ENCODE measurements around the gene USP30. TPM values are rescaled to one million over a fixed set of nuclear protein-coding genes. Genes with fewer than 3 reads are reported as not detected.

USP30 gene
- total and polyA plus RNA-seq, 9 of the 15 experiments (the other 6 are each of a cell fraction or from before 2014, with no cell fraction given), result 1.4 to 15.2 (median 7.0) TPM

GRCh38 chr12:109093022-109093918 lies 40.9 kb downstream of the USP30 start, which contains the start of gene ALKBH2 (continued):
- TF ChIP-seq MTF1 (CRISPR knock-in tag; IDR thresholded peaks at IDR 0.05; ENCODE audit: borderline replicate concordance), result no peak
- TF ChIP-seq CREB1 (IDR thresholded peaks at IDR 0.05), result peak; percentile 92
- TF ChIP-seq CREB1 (CRISPR knock-in tag; IDR thresholded peaks at IDR 0.05), result peak; percentile 93
- TF ChIP-seq SREBF1 (IDR thresholded peaks at IDR 0.05; ENCODE audit: borderline replicate concordance, low read depth, low read length), result no peak
- TF ChIP-seq TEAD4 (IDR thresholded peaks at IDR 0.05; ENCODE audit: low read length), result 0 out of 2 replicates have a peak, but pooled peaks have one; percentile 31
- no peak for TF ChIP-seq TEAD4 (CRISPR knock-in tag; IDR thresholded peaks at IDR 0.05; ENCODE audit: borderline replicate concordance)
- TF ChIP-seq, protein P1, sequence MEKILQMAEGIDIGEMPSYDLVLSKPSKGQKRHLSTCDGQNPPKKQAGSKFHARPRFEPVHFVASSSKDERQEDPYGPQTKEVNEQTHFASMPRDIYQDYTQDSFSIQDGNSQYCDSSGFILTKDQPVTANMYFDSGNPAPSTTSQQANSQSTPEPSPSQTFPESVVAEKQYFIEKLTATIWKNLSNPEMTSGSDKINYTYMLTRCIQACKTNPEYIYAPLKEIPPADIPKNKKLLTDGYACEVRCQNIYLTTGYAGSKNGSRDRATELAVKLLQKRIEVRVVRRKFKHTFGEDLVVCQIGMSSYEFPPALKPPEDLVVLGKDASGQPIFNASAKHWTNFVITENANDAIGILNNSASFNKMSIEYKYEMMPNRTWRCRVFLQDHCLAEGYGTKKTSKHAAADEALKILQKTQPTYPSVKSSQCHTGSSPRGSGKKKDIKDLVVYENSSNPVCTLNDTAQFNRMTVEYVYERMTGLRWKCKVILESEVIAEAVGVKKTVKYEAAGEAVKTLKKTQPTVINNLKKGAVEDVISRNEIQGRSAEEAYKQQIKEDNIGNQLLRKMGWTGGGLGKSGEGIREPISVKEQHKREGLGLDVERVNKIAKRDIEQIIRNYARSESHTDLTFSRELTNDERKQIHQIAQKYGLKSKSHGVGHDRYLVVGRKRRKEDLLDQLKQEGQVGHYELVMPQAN (IDR thresholded peaks at IDR 0.05; ENCODE audit: borderline replicate concordance), result peak; percentile 87
- no peak for TF ChIP-seq PCBP1 (IDR thresholded peaks at IDR 0.05; ENCODE audit: low read depth, low read length, poor library complexity, severe bottlenecking)
- TF ChIP-seq MAFK (IDR thresholded peaks at IDR 0.05; ENCODE audit: low read length), result no peak
- no peak for TF ChIP-seq ZBTB8A (IDR thresholded peaks at IDR 0.05; ENCODE audit: partially characterized antibody)
- TF ChIP-seq HNRNPK (IDR thresholded peaks at IDR 0.05; ENCODE audit: low read depth, low read length, poor library complexity, severe bottlenecking), result no peak
- no peak for TF ChIP-seq POLR3A (IDR thresholded peaks at IDR 0.05; ENCODE audit: borderline replicate concordance, extremely low read depth, insufficient read depth, insufficient read length)
- no peak for TF ChIP-seq CAMTA2 (CRISPR knock-in tag; conservative IDR thresholded peaks at IDR 0.05)
- TF ChIP-seq, protein P2, sequence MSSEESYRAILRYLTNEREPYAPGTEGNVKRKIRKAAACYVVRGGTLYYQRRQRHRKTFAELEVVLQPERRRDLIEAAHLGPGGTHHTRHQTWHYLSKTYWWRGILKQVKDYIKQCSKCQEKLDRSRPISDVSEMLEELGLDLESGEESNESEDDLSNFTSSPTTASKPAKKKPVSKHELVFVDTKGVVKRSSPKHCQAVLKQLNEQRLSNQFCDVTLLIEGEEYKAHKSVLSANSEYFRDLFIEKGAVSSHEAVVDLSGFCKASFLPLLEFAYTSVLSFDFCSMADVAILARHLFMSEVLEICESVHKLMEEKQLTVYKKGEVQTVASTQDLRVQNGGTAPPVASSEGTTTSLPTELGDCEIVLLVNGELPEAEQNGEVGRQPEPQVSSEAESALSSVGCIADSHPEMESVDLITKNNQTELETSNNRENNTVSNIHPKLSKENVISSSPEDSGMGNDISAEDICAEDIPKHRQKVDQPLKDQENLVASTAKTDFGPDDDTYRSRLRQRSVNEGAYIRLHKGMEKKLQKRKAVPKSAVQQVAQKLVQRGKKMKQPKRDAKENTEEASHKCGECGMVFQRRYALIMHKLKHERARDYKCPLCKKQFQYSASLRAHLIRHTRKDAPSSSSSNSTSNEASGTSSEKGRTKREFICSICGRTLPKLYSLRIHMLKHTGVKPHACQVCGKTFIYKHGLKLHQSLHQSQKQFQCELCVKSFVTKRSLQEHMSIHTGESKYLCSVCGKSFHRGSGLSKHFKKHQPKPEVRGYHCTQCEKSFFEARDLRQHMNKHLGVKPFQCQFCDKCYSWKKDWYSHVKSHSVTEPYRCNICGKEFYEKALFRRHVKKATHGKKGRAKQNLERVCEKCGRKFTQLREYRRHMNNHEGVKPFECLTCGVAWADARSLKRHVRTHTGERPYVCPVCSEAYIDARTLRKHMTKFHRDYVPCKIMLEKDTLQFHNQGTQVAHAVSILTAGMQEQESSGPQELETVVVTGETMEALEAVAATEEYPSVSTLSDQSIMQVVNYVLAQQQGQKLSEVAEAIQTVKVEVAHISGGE (CRISPR knock-in tag; IDR thresholded peaks at IDR 0.05), result peak in 2 of 3 experiments; percentile 33 to 88; a peak in 2 of 6 replicates
- no peak for TF ChIP-seq CBFB (CRISPR knock-in tag; IDR thresholded peaks at IDR 0.05)
- no peak for TF ChIP-seq ZBTB5 (IDR thresholded peaks at IDR 0.05)
- TF ChIP-seq CXXC5 (CRISPR knock-in tag; IDR thresholded peaks at IDR 0.05), result peak; percentile 98
- TF ChIP-seq ZNF184 (CRISPR knock-in tag; IDR thresholded peaks at IDR 0.05), result no peak
- TF ChIP-seq SRSF3 (IDR thresholded peaks at IDR 0.05; ENCODE audit: insufficient read depth, low read length), result no peak
- TF ChIP-seq RFX1 (IDR thresholded peaks at IDR 0.05), result no peak

Measured in K562 (cell line).